Cardiac septum (tissue), 1 donor: Measurements from ENCODE around the gene TRANK1. TPM values are rescaled to one million over a fixed set of nuclear protein-coding genes. Genes with fewer than 3 reads are reported as not detected.
"Not testable (repeated sequence)": the region's sequence is repeated elsewhere in the genome, so short reads cannot be mapped to it uniquely, and the experiment has no call there.

Experiments
- DNase-seq: peaks from one replicate; pipeline ENCODE4 v3.0.0-alpha.2; 2020; ENCODE audit warnings: low spot score
- intact Hi-C: fragments of 100-400 bp; cut with DNase I; formaldehyde crosslinking; loops from one replicate; pipeline ENCODE4 v1.14.0; 2022
- long read RNA-seq: library from polyadenylated mRNA; unstranded; transcript quantifications from one replicate; pipeline ENCODE4 v2.0.0, GENCODE V29; 2021
- total RNA-seq: library from RNA; stranded (reverse); fragmentation: NEBNext Ultra II Directional; extraction: Animal tissue kit (Norgen Biotek cat#: 25700); gene quantifications from one replicate; pipeline ENCODE4 v1.2.1, GENCODE V29; 2021
- donor health status: DM: no; HTN: no; CAD: no.

TRANK1 gene
- 6.3 TPM for total RNA-seq
- long read RNA-seq, partial matches to known transcripts = 1 of 3 reads
- long read RNA-seq, other reads (novel, unspliced or antisense) = 2 of 3 reads

- peak; percentile 83 for DNase-seq
- intact Hi-C loops = no loop called here
These were observed at the start of gene TRANK1 for GRCh38 chr3:36944641-36945270. Gene TRANK1, minus strand, starts transcription at chr3:36945054. Its CDS starts 245 bp downstream, at chr3:36944809.

- intact Hi-C loops = no loop called here
- DNase-seq = peak; percentile 99
These were observed 48.8 kb upstream of the TRANK1 start, which contains the start of gene MLH1 for GRCh38 chr3:36993326-36994283. Gene MLH1, plus strand, starts transcription at chr3:36993518. Its CDS starts 30 bp downstream, at chr3:36993548.

DNA sequence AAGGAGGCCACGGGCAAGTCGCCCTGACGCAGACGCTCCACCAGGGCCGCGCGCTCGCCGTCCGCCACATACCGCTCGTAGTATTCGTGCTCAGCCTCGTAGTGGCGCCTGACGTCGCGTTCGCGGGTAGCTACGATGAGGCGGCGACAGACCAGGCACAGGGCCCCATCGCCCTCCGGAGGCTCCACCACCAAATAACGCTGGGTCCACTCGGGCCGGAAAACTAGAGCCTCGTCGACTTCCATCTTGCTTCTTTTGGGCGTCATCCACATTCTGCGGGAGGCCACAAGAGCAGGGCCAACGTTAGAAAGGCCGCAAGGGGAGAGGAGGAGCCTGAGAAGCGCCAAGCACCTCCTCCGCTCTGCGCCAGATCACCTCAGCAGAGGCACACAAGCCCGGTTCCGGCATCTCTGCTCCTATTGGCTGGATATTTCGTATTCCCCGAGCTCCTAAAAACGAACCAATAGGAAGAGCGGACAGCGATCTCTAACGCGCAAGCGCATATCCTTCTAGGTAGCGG is 48.0 kb upstream of the TRANK1 start, which contains the start of gene EPM2AIP1:
Gene EPM2AIP1 (minus strand): TSS at position 326 of the 520 bp plus-strand sequence. CDS start 54 bp downstream, at position 272.
- DNase-seq = no peak

DNA sequence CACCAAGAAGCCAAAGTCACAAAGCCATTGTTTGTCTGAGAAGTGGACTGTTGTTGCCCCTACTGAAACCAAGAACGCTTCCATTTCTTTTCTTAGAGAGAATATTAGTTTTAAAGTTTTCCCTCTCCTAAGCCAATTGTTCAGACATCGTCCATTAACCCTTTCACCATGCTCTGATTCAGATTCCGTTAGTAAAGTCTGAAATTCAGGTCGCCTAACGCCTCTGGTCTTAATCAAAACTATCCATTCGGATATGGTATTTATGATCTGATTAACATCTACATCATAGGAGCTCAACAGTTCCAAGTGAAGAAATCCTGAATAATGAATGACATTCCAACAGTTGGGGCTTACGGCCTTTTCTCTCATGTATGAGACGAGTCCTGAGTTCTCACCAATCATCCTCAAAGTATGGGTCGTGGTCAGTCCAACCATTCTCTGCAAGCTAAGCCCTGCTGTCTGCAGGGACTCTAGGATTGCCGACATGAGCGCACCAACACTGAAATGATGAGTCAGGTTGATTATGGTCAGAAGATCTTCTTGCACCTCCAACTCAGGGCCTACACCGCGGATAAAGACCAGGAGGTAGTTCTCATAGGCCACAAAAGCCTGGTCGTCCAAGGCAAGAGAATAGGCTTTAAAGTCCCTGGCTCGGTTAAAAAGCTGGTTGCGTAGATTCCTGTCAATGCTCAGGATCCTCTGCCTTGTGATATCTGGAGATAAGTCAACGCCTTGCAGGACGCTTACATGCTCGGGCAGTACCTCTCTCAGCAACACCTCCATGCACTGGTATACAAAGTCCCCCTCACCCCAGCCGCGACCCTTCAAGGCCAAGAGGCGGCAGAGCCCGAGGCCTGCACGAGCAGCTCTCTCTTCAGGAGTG is 47.3 kb upstream of the TRANK1 start:
- DNase-seq = no peak
- intact Hi-C loops = no loop called here

More for the DNA sequence above, 48.0 kb upstream of the TRANK1 start, which contains the start of gene EPM2AIP1:
- intact Hi-C loops = no loop called here

- DNase-seq = no peak
- intact Hi-C loops = no loop called here
These were observed 46.3 kb upstream of the TRANK1 start for GRCh38 chr3:36991147-36991546.

GRCh38 chr3:36989568-36989967 is 44.7 kb upstream of the TRANK1 start:
- DNase-seq = no peak
- intact Hi-C loops = no loop called here

- intact Hi-C loops = no loop called here
- no peak for DNase-seq
These were observed 44.2 kb upstream of the TRANK1 start for GRCh38 chr3:36989005-36989404.

GRCh38 chr3:36988356-36988755 is 43.5 kb upstream of the TRANK1 start:
- no peak for DNase-seq
- intact Hi-C loops = no loop called here

GRCh38 chr3:36981006-36981405 is 36.2 kb upstream of the TRANK1 start:
- DNase-seq = no peak
- intact Hi-C loops = no loop called here

- DNase-seq = no peak
- intact Hi-C loops = no loop called here
These were observed 28.3 kb upstream of the TRANK1 start for GRCh38 chr3:36973139-36973538.

GRCh38 chr3:36972163-36972562 is 27.3 kb upstream of the TRANK1 start:
- intact Hi-C loops = no loop called here
- DNase-seq = no peak

DNA sequence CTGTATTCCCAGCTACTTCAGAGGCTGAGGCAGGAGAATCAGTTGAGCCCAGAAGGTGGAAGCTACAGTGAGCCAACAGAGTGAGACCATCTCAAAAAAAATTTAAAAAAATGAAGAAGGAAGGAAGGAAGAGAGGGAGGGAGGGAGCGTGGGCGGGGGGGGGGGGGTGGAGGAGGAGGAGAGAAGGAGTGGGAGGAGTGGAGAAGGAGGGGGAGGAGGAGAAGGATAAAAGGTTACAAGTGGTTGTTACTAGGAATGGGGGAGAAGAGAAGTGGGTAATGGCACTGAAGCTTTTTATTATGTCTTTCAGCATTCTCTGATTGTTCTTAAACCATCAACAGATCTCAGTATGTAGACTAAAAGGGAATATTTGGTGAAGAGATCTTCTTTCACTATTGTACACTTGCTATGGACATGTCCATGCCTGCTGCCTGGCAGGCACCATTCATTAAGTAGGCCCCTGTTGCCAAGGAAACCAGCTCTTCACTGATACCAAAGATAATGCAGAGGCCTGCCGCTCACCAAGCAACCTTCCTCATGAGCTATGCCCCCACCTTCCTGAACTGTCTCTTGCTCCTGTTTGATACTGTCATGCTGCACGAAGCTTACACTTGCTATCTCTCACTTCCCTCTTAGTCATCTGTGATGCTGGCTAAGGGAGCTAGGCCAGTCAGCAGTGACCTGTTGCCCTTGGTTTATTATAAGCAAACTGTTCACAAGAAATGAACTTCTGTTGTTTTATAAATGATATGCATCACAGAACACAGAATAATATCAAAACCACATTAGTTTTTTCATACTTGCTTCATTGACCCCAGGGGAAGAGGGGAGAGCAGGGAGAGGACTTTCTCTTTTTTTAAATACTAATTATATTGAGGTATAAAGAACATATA is 24.9 kb upstream of the TRANK1 start:
- DNase-seq = no peak
- intact Hi-C loops = no loop called here

- intact Hi-C loops = no loop called here
- no peak for DNase-seq
These were observed 24.2 kb upstream of the TRANK1 start for GRCh38 chr3:36969085-36969484.

DNA sequence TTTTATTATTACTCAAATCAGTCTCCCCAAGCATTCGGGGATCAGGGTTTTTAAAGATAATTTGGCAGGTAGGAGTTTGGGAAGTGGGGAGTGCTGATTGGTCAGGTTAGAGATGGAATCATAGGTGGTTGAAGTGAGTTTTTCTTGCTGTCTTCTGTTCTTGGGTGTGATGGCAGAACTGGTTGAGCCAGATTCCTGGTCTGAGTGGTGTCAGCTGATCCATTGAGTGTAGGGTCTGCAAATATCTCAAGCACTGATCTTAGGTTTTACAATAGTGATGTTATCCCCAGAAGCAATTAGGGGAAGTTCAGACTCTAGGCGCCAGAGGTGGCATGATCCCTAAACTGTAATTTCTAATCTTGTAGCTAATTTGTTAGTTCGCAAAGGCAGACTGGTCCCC is 20.6 kb upstream of the TRANK1 start:
- DNase-seq = no peak
- intact Hi-C loops = no loop called here

DNA sequence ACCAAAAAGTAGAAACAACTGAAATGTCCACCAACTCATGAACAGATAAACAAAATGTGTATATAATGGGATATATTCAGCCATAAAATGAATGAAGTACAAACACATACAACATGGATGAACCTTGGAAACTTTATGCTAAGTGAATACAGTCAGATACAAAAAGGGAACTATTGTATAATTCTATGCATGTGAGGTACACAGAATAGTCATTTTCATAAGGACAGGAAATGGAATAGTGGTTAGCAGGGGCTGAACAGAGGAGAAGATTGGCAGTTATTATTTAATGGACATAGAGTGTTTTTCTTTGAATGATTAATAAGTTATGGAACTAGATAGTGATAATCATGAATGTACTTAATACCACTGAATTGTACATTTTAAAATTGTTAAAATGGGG is 20.0 kb upstream of the TRANK1 start:
- intact Hi-C loops = no loop called here
- DNase-seq = no peak

DNA sequence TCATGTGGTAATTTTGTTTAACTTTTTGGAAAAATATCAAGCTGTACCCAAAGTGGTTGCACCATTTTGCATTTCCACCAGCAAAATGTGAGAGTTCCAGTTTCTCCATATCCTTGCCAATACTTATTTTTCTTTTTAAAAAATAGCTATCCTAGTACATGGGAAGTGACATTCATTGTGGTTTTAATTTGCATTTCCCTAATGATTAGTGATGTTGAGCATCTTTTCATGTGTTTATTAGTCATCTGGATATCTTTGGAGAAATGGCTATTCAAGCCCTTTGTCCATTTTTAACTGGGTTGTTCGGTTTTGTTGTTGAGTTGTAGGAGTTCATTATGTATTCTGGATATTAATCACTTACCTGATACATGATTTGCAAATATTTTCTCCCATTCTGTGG is 19.5 kb upstream of the TRANK1 start:
- no peak for DNase-seq
- intact Hi-C loops = no loop called here

GRCh38 chr3:36963008-36963407 is 18.2 kb upstream of the TRANK1 start:
- DNase-seq, intact Hi-C loops: not testable (repeated sequence)

DNA sequence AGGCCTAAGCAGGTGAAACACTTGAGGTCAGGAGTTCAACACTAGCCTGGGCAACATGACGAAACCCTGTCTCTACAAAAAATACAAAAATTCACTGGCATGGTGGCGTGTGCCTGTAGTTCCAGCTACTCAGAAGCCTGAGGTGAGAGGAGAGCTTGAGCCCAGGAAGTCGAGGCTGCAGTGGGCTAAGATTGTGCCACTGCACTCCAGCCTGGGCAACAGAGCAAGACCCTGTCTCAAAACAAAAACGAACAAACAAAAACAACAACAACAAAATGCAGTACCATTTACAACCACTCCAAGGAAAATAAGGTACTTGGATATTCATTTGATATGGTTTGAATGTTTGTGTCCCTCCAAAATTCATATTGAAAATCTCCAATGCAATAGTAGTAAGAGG is 15.6 kb upstream of the TRANK1 start:
- no peak for DNase-seq
- intact Hi-C loops = no loop called here
